ENCODE results near the gene NLRP3. TPM values are rescaled to one million over a fixed set of nuclear protein-coding genes. Genes with fewer than 3 reads are reported as not detected.
A peak's percentile ranks its signal among the peaks of the same experiment; 100 is the strongest.

NLRP3 gene
- total RNA-seq, 4 donors from 2014 or later, result 0.26 to 2.8 (median 0.86) TPM

GRCh38 chr1:247442164-247442563 is 26.2 kb downstream of the NLRP3 start:
- Histone ChIP-seq H3K4me1 (no peaks in the 10 kb centered on the region), H3K9me3 (no peaks in the 10 kb centered on the region), H3K27me3 (no peaks in the 10 kb centered on the region), H3K27ac (no peak overlapping the region), H3K36me3 (no peaks in the 10 kb centered on the region), H3K4me3 (no peak overlapping the region)
- TF ChIP-seq CTCF (IDR thresholded peaks at IDR 0.05) (no peak), POLR2A (IDR thresholded peaks at IDR 0.05) (no peak)
- intact Hi-C loops (cut with DNase I; ENCODE audit: low total_unique reads), result no loop called here
- no peak for DNase-seq

- intact Hi-C loops (cut with DNase I; ENCODE audit: low total_unique reads), result no loop called here
- H3K4me1 ChIP-seq, result no peaks in the 10 kb centered on the region
- DNase-seq, result no peak
- no peaks in the 10 kb centered on the region for H3K36me3 ChIP-seq
- H3K27ac ChIP-seq, result no peak overlapping the region
- no peak overlapping the region for H3K4me3 ChIP-seq
- no peaks in the 10 kb centered on the region for H3K9me3 ChIP-seq
- TF ChIP-seq POLR2A (IDR thresholded peaks at IDR 0.05) (no peak), CTCF (IDR thresholded peaks at IDR 0.05) (no peak)
- no peaks in the 10 kb centered on the region for H3K27me3 ChIP-seq
Observed at GRCh38 chr1:247443641-247444040, 27.7 kb downstream of the NLRP3 start.

DNA sequence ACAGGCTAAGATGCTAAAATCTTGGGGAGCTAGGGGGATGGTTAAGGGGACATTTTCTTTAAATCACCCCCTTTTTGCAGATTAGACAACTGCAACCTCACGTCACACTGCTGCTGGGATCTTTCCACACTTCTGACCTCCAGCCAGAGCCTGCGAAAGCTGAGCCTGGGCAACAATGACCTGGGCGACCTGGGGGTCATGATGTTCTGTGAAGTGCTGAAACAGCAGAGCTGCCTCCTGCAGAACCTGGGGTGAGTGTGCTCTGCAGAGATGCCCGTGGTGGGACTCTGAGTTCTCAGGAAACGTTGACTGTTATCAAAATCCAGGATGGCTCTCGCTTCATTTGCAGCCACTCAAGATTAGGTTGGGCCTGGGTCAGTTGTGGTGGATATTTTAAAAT is 28.6 kb downstream of the NLRP3 start:
- Histone ChIP-seq H3K27me3 (no peaks in the 10 kb centered on the region), H3K4me3 (no peak overlapping the region)
- no peak for DNase-seq

GRCh38 chr1:247445526-247446356 is 29.8 kb downstream of the NLRP3 start:
- no peaks in the 10 kb centered on the region for H3K4me1 ChIP-seq
- intact Hi-C loops (cut with DNase I; ENCODE audit: low total_unique reads), result no loop called here
- DNase-seq, result no peak
- H3K27me3 ChIP-seq, result no peaks in the 10 kb centered on the region
- TF ChIP-seq CTCF (IDR thresholded peaks at IDR 0.05) (no peak), POLR2A (IDR thresholded peaks at IDR 0.05) (no peak)
- no peaks in the 10 kb centered on the region for H3K9me3 ChIP-seq
- H3K27ac ChIP-seq, result no peak overlapping the region
- no peak overlapping the region for H3K4me3 ChIP-seq
- H3K36me3 ChIP-seq, result no peaks in the 10 kb centered on the region

More for the DNA sequence above, 28.6 kb downstream of the NLRP3 start:
- Histone ChIP-seq H3K9me3 (no peaks in the 10 kb centered on the region), H3K4me1 (no peaks in the 10 kb centered on the region), H3K27ac (no peak overlapping the region), H3K36me3 (no peaks in the 10 kb centered on the region)
- intact Hi-C loops (cut with DNase I; ENCODE audit: low total_unique reads), result no loop called here
- no peak for TF ChIP-seq CTCF (IDR thresholded peaks at IDR 0.05)
- no peak for TF ChIP-seq POLR2A (IDR thresholded peaks at IDR 0.05)

DNA sequence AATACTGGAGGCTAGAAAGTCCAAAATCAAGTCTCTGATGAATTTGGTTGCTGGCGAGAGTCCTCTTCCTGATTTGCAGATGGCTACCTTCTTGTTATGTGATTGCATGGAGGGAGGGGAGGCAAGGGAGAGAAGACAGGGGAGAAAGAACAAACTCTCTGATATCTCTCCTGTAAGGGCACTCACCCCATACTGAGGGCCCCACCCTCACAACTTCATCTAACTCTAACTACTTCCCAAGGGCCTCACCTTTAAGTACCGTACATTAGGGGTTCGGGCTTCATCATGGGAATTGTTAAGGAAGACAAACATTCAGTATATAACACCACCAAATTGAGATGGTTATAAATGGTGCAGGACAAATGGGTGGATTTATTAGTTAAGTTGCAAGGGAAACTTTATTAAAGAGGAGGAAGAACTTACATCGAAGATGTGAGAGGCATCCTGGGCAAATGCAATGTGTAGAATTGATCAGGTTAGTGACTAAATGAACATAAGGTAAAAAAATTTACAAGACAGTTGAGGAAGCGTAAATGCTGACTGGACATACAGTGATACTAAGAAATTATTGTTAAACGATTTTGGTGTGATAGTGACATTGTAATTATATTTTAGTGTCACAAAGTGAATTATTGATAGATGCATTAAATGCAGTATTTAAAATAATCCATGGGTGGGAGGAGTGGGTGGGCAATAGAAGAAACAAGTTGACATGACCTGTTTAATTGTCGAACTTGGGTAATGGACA is 31.4 kb downstream of the NLRP3 start:
- H3K27ac ChIP-seq, result peak overlapping the region in 1 of 2 donors; percentile 62

More for the DNA sequence above, 31.4 kb downstream of the NLRP3 start:
- peak overlapping the region in 1 of 2 donors; percentile 42 for H3K4me3 ChIP-seq
- no peaks in the 10 kb centered on the region for H3K4me1 ChIP-seq
- H3K9me3 ChIP-seq, result no peaks in the 10 kb centered on the region
- intact Hi-C loops (cut with DNase I; ENCODE audit: low total_unique reads), result no loop called here
- no peak for TF ChIP-seq POLR2A (IDR thresholded peaks at IDR 0.05)
- no peak for DNase-seq
- H3K27me3 ChIP-seq, result no peaks in the 10 kb centered on the region
- H3K36me3 ChIP-seq, result no peaks in the 10 kb centered on the region

Measured in uterus (tissue), 4 donors.